Natural killer cell (primary cell): ENCODE measurements around the gene FGB. TPM values are rescaled to one million over a fixed set of nuclear protein-coding genes. Genes with fewer than 3 reads are reported as not detected.

Source experiments
- ATAC-seq, 3 donors: fragments of 150-1000 bp in 2 of 3; fragments of 200-7000 bp in 1 of 3; cut with Tn5 transposase; 1 replicate in 1 of 3; 2 replicates in 2 of 3; pipeline ENCODE4 v1.10.0; 2021; ENCODE audit warnings: mild to moderate bottlenecking in 2 of 3, moderate library complexity in 2 of 3
- DNase-seq, 2 donors: peaks; one replicate each; pipeline versions ENCODE4 v3.0.0 to v3.0.0-alpha.2; 2013 to 2021; ENCODE audit warnings: mixed read lengths in 1 of 2
- H3K27ac ChIP-seq: one replicate; pipeline ENCODE4 v1.5.1; 2013; ENCODE audit warnings: mild to moderate bottlenecking, low read length
- H3K27me3 ChIP-seq: one replicate; pipeline ENCODE4 v1.6.1; 2013; ENCODE audit warnings: low read length; ENCODE audit not compliant: control insufficient read depth, insufficient read depth
- H3K36me3 ChIP-seq: one replicate; pipeline ENCODE4 v1.6.1; 2013; ENCODE audit warnings: low read length; ENCODE audit not compliant: control insufficient read depth, insufficient read depth
- H3K4me1 ChIP-seq: one replicate; pipeline ENCODE4 v1.6.1; 2013; ENCODE audit warnings: low read length; ENCODE audit not compliant: control insufficient read depth, insufficient read depth
- H3K4me3 ChIP-seq: one replicate; pipeline ENCODE4 v1.5.1; 2013; ENCODE audit warnings: low read length
- H3K9me3 ChIP-seq: one replicate; pipeline ENCODE4 v1.6.1; 2013; ENCODE audit warnings: low read length; ENCODE audit not compliant: control insufficient read depth, insufficient read depth
- H3K27ac Mint-ChIP-seq, 2 donors: one replicate each; pipeline ENCODE4 v1.8.0; 2022; ENCODE audit warnings: mild to moderate bottlenecking in 2 of 2, mixed read lengths in 2 of 2, moderate library complexity in 1 of 2
- H3K27me3 Mint-ChIP-seq, 2 donors: one replicate each; pipeline ENCODE4 v1.8.0; 2022; ENCODE audit warnings: low read depth in 2 of 2, mixed read lengths in 2 of 2
- H3K36me3 Mint-ChIP-seq: one replicate; pipeline ENCODE4 v1.8.0; 2022; ENCODE audit warnings: mixed read lengths
- H3K4me1 Mint-ChIP-seq, 2 donors: one replicate each; pipeline ENCODE4 v1.8.0; 2022; ENCODE audit warnings: mixed read lengths in 2 of 2
- H3K4me3 Mint-ChIP-seq: one replicate; pipeline ENCODE4 v1.8.0; 2022; ENCODE audit warnings: mild to moderate bottlenecking, moderate library complexity, mixed read lengths
- H3K9me3 Mint-ChIP-seq, 2 donors: one replicate each; pipeline ENCODE4 v1.8.0; 2022; ENCODE audit warnings: mixed read lengths in 2 of 2
- WGBS: methylation state at CpG from one replicate; pipeline ENCODE4 v1.1.7; 2013; ENCODE audit warnings: missing lambda C conversion rate; ENCODE audit not compliant: insufficient coverage; 5-methylcytosine and 5-hydroxymethylcytosine counted together
- intact Hi-C: fragments of 100-400 bp; cut with micrococcal nuclease; formaldehyde crosslinking; loops from one replicate; pipeline ENCODE4 v1.14.2; 2022
- total RNA-seq, 4 donors: library from RNA; stranded (reverse); fragments of 120-200 nt in 1 of 4; gene quantifications; one replicate each; pipeline versions ENCODE4 v1.2.3 to v1.2.4, GENCODE V29; 2013 to 2022
- TF ChIP-seq, protein P1 (sequence below): fragments of 200-600 bp; IDR thresholded peaks from one replicate; pipeline ENCODE4 v1.8.0; 2022; ENCODE audit warnings: antibody characterized with exemption

FGB gene
- total RNA-seq, 3 donors from 2014 or later (not counting 1 experiment from before 2014, with no cell fraction given): not detected

DNA sequence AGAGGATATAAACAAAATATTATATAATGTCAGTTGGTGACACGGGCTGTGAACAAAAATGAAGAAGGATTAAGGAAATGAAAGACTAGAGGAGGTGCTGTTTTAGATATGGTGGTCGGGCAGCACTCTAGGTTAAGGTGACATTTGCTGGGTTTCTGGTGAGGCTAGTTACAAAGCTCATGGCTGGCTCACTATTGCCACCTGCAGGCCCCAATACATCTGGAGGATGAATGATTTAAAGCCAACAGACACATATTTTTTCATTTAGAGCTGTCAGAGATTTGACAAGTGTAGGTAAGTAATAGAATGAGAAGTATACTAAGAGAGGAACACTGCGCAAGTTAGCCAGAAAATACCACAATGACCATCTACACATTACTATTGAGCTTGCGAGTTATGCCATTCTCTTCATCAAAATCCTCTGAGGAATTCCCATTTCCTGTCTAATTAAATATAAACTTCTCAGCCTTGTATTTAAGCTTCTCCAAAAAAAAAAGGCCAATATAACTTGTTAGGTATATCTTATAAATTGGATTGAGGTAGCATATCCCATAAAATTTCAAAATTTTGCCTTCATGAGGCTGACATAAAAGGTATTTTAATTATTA, 56.0 kb downstream of the FGB start:
- peaks cover 0 to 7% of the 10 kb centered on the region in 2 donors for H3K27me3 Mint-ChIP-seq
- TF ChIP-seq, protein P1, sequence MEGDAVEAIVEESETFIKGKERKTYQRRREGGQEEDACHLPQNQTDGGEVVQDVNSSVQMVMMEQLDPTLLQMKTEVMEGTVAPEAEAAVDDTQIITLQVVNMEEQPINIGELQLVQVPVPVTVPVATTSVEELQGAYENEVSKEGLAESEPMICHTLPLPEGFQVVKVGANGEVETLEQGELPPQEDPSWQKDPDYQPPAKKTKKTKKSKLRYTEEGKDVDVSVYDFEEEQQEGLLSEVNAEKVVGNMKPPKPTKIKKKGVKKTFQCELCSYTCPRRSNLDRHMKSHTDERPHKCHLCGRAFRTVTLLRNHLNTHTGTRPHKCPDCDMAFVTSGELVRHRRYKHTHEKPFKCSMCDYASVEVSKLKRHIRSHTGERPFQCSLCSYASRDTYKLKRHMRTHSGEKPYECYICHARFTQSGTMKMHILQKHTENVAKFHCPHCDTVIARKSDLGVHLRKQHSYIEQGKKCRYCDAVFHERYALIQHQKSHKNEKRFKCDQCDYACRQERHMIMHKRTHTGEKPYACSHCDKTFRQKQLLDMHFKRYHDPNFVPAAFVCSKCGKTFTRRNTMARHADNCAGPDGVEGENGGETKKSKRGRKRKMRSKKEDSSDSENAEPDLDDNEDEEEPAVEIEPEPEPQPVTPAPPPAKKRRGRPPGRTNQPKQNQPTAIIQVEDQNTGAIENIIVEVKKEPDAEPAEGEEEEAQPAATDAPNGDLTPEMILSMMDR: peak; percentile 44
- ATAC-seq: peak; percentile 45 to 63 (median 62)
- no peak overlapping the region for H3K27ac Mint-ChIP-seq
- Histone ChIP-seq H3K27me3 (no peaks in the 10 kb centered on the region), H3K9me3 (no peaks in the 10 kb centered on the region), H3K4me1 (peaks cover 3% of the 10 kb centered on the region), H3K36me3 (no peaks in the 10 kb centered on the region), H3K27ac (no peak overlapping the region), H3K4me3 (no peak overlapping the region)
- intact Hi-C loops: no loop called here
- H3K36me3 Mint-ChIP-seq: no peaks in the 10 kb centered on the region
- H3K4me1 Mint-ChIP-seq: peaks cover 8 to 10% of the 10 kb centered on the region in 2 donors
- H3K4me3 Mint-ChIP-seq: no peak overlapping the region
- DNase-seq: peak in 1 of 2 donors; percentile 65
- 46% methylated on average over 4 of the region's 4 CpGs for WGBS
- H3K9me3 Mint-ChIP-seq: no peaks in the 10 kb centered on the region

DNA sequence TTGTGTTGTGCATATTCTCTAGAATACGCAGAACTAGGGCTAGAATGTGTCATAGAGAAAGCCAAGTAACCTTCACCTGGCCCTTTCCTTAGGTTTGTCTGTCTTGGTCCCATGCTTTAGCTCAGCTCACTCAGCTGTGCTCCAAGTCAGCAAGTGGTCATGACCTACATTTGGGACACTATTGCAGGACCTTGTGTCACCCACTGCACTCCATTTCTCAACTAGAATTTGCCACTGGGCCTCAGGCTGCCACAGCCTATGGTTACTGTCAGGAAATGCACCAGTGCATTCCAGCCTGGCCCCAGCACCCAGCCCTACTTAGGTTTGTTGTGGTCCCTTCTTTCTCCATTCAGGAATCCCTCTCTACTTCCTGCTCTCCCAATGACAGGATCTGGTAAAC, 57.3 kb downstream of the FGB start:
- Histone ChIP-seq H3K4me1 (peaks cover 3% of the 10 kb centered on the region), H3K9me3 (no peaks in the 10 kb centered on the region), H3K36me3 (no peaks in the 10 kb centered on the region), H3K27ac (no peak overlapping the region), H3K27me3 (no peaks in the 10 kb centered on the region), H3K4me3 (no peak overlapping the region)
- Mint-ChIP-seq H3K27ac (no peak overlapping the region), H3K27me3 (peaks cover 0 to 7% of the 10 kb centered on the region in 2 donors), H3K9me3 (no peaks in the 10 kb centered on the region), H3K4me3 (no peak overlapping the region), H3K4me1 (peaks cover 8 to 10% of the 10 kb centered on the region in 2 donors), H3K36me3 (no peaks in the 10 kb centered on the region)
- intact Hi-C loops: no loop called here
- DNase-seq (no peak), ATAC-seq (peak in 1 of 3 donors; percentile 14)
- TF ChIP-seq, protein P1: no peak
- WGBS: 60% methylated on average over 1 of the region's 1 CpG

Other genes starting within 250 kb of the FGB start
- gene DCHS2, start 71.2 kb upstream of the FGB start, total RNA-seq: not detected
- gene PLRG1, start 12.6 kb upstream of the FGB start, total RNA-seq: 10 to 100 TPM; 46.1 to 62.3 (median 54.6) TPM
- gene FGA, start 27.7 kb downstream of the FGB start, total RNA-seq: not detected
- gene FGG, start 49.6 kb downstream of the FGB start, total RNA-seq: not detected
- not detected for gene LRAT, start 181.0 kb downstream of the FGB start, total RNA-seq
- gene RBM46, start 218.3 kb downstream of the FGB start, total RNA-seq: not detected